ENCODE data around the gene SIGLEC7. TPM values are rescaled to one million over a fixed set of nuclear protein-coding genes. Genes with fewer than 3 reads are reported as not detected.

Gene SIGLEC7
- total RNA-seq, 1 experiment from 2014 or later = not detected

GRCh38 chr19:51144482-51145045, 2.5 kb downstream of the SIGLEC7 start:
- BruUV-seq (replicated peaks) = no TSS peak
- no peak for DNase-seq
- no peaks in the 10 kb centered on the region for H3K9me3 Mint-ChIP-seq (ENCODE audit: unreplicated experiment)
- ChIA-PET CTCF (no interaction called here), POLR2A (no interaction called here)
- H3K27me3 Mint-ChIP-seq (ENCODE audit: insufficient read depth, unreplicated experiment) = peaks cover 18% of the 10 kb centered on the region
- intact Hi-C loops (cut with micrococcal nuclease; ENCODE audit: unreplicated experiment) = no loop called here
- Histone ChIP-seq H3K27me3 (replicated peaks; ENCODE audit: control insufficient read depth, insufficient read depth, low read length) (no peaks in the 10 kb centered on the region), H3K36me3 (ENCODE audit: control insufficient read depth, insufficient read depth, low read length) (no peaks in the 10 kb centered on the region), H3K4me1 (no peaks in the 10 kb centered on the region), H3K9me3 (no peaks in the 10 kb centered on the region), H3K4me3 (ENCODE audit: low read depth, low read length) (no peak overlapping the region)
- H3K4me1 Mint-ChIP-seq (ENCODE audit: low read depth, unreplicated experiment) = no peaks in the 10 kb centered on the region
- H3K27ac Mint-ChIP-seq (ENCODE audit: unreplicated experiment) = no peak overlapping the region
- no peak overlapping the region for H3K4me3 Mint-ChIP-seq (ENCODE audit: unreplicated experiment)
- H3K36me3 Mint-ChIP-seq (ENCODE audit: insufficient read depth, unreplicated experiment) = no peaks in the 10 kb centered on the region
- TF ChIP-seq CTCF (IDR thresholded peaks at IDR 0.05; ENCODE audit: insufficient read depth in 1 of 2, low read depth in 1 of 2, low read length in 1 of 2, severe bottlenecking in 1 of 2, unreplicated experiment in 1 of 2) = no peak

- Histone ChIP-seq H3K9me3 (no peaks in the 10 kb centered on the region), H3K27me3 (replicated peaks; ENCODE audit: control insufficient read depth, insufficient read depth, low read length) (no peaks in the 10 kb centered on the region), H3K4me3 (ENCODE audit: low read depth, low read length) (no peak overlapping the region), H3K36me3 (ENCODE audit: control insufficient read depth, insufficient read depth, low read length) (no peaks in the 10 kb centered on the region), H3K4me1 (no peaks in the 10 kb centered on the region)
- H3K4me1 Mint-ChIP-seq (ENCODE audit: low read depth, unreplicated experiment) = no peaks in the 10 kb centered on the region
- peaks cover 15% of the 10 kb centered on the region for H3K27me3 Mint-ChIP-seq (ENCODE audit: insufficient read depth, unreplicated experiment)
- no peak for TF ChIP-seq CTCF (IDR thresholded peaks at IDR 0.05; ENCODE audit: insufficient read depth in 1 of 2, low read depth in 1 of 2, low read length in 1 of 2, severe bottlenecking in 1 of 2, unreplicated experiment in 1 of 2)
- CTCF ChIA-PET = no interaction called here
- no peak for DNase-seq
- BruUV-seq (replicated peaks) = no TSS peak
- intact Hi-C loops (cut with micrococcal nuclease; ENCODE audit: unreplicated experiment) = no loop called here
- no peaks in the 10 kb centered on the region for H3K36me3 Mint-ChIP-seq (ENCODE audit: insufficient read depth, unreplicated experiment)
- H3K27ac Mint-ChIP-seq (ENCODE audit: unreplicated experiment) = no peak overlapping the region
- no peak overlapping the region for H3K4me3 Mint-ChIP-seq (ENCODE audit: unreplicated experiment)
- H3K9me3 Mint-ChIP-seq (ENCODE audit: unreplicated experiment) = peaks cover 9% of the 10 kb centered on the region
- POLR2A ChIA-PET = no interaction called here
Measured at GRCh38 chr19:51145916-51146493, 3.9 kb downstream of the SIGLEC7 start.

- DNase-seq = no peak
- H3K9me3 Mint-ChIP-seq (ENCODE audit: unreplicated experiment) = peaks cover 10% of the 10 kb centered on the region
- H3K27me3 Mint-ChIP-seq (ENCODE audit: insufficient read depth, unreplicated experiment) = peaks cover 19% of the 10 kb centered on the region
- H3K4me3 Mint-ChIP-seq (ENCODE audit: unreplicated experiment) = no peak overlapping the region
- no peak overlapping the region for H3K27ac Mint-ChIP-seq (ENCODE audit: unreplicated experiment)
- no TSS peak for BruUV-seq (replicated peaks)
- TF ChIP-seq CTCF (IDR thresholded peaks at IDR 0.05; ENCODE audit: insufficient read depth in 1 of 2, low read depth in 1 of 2, low read length in 1 of 2, severe bottlenecking in 1 of 2, unreplicated experiment in 1 of 2) = no peak
- H3K4me1 Mint-ChIP-seq (ENCODE audit: low read depth, unreplicated experiment) = no peaks in the 10 kb centered on the region
- no peaks in the 10 kb centered on the region for H3K36me3 Mint-ChIP-seq (ENCODE audit: insufficient read depth, unreplicated experiment)
- no peak overlapping the region for H3K4me3 ChIP-seq (ENCODE audit: low read depth, low read length)
- no peaks in the 10 kb centered on the region for H3K9me3 ChIP-seq
- intact Hi-C loops (cut with micrococcal nuclease; ENCODE audit: unreplicated experiment) = no loop called here
- H3K27me3 ChIP-seq (replicated peaks; ENCODE audit: control insufficient read depth, insufficient read depth, low read length) = no peaks in the 10 kb centered on the region
- POLR2A ChIA-PET = no interaction called here
- H3K4me1 ChIP-seq = no peaks in the 10 kb centered on the region
- H3K36me3 ChIP-seq (ENCODE audit: control insufficient read depth, insufficient read depth, low read length) = no peaks in the 10 kb centered on the region
- CTCF ChIA-PET = no interaction called here
Measured at GRCh38 chr19:51146751-51147150, 4.7 kb downstream of the SIGLEC7 start.
